HG03575 (cell line): ENCODE results near the gene TOMM34.

Experiments
- ATAC-seq: cut with Tn5 transposase; IDR thresholded peaks from one replicate; pipeline ENCODE4 v1.9.1; 2021; ENCODE audit not compliant: unreplicated experiment, insufficient number of reproducible peaks, low FRiP score; ENCODE audit errors: extremely low read depth

Gene TOMM34

DNA sequence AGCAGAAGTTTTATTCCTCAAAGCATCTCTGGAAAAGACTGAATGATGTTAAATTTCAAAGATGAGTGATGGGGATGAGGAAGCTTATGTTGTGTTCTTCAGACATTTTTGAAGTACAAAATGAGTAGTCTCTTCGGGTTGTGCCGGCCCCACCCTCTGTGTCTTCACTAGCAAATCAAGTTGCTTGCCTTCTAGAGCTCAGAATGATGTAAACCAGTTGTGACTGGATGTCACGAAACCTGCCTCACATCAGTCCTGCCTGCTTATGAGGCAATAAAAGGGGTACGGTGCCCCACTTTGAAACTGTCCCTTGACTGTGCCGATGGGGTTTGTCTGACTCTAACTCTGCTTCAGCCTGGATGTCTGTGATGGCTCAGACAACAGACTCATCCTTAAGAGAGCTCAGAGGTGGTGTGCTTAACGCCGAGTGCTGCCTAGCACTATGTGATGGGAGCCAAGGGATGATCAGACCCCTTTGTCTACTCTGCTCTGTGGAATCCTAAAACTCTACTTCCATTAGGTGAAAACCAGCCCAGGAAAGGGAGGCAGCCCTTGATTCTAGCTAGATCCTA, 19.0 kb downstream of the TOMM34 start:
- ATAC-seq = no peak

- ATAC-seq = no peak
Measured at GRCh38 chr20:44938637-44939036, 21.6 kb downstream of the TOMM34 start.

GRCh38 chr20:44936510-44936909, 23.7 kb downstream of the TOMM34 start:
- ATAC-seq = no peak

- ATAC-seq = no peak
Measured at GRCh38 chr20:44932916-44933315, 27.3 kb downstream of the TOMM34 start.

DNA sequence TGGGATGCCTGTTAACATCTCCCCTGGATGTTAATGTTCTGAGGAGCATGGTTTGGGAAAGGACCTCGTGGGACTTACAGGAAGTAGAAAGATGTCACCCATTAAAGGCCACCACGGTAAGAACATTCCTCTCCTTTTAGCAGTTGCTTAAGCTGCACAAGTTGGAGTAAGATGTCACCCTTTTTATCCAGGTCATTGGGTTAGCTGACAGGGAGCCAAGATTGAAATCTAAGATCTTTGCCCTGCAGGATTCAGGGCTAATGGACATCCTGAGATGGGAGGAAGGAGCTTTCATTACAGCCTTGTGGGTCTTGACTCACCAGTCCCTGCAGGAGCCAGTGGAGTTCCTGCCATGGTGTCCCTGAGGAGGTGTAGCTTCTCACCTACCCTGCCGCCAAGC, 28.3 kb downstream of the TOMM34 start:
- ATAC-seq = no peak

- no peak for ATAC-seq
Measured at GRCh38 chr20:44930517-44931168, 29.6 kb downstream of the TOMM34 start.

- no peak for ATAC-seq
Measured at GRCh38 chr20:44928595-44928994, 31.6 kb downstream of the TOMM34 start.

- no peak for ATAC-seq
Measured at GRCh38 chr20:44924541-44924940, 35.7 kb downstream of the TOMM34 start.

- no peak for ATAC-seq
Measured at GRCh38 chr20:44921447-44921846, 38.8 kb downstream of the TOMM34 start.

DNA sequence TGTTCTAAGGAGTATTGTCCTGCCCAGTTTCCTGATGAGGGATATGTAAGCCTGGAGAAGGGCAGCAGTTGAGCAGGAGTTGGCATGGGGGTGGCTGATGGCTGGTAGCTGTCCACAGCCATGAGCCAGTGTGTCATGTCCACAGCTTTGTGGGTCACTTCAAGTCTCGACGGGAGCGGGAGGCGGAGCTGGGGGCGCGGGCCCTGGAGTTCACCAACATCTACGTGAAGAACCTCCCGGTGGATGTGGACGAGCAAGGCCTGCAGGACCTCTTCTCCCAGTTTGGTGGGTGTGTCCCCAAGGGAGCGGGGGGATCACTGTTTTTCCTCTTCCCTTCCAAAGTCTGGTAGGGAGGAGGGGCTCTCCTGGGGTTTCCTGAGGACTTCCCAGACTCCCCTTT, 41.4 kb downstream of the TOMM34 start:
- ATAC-seq = no peak

DNA sequence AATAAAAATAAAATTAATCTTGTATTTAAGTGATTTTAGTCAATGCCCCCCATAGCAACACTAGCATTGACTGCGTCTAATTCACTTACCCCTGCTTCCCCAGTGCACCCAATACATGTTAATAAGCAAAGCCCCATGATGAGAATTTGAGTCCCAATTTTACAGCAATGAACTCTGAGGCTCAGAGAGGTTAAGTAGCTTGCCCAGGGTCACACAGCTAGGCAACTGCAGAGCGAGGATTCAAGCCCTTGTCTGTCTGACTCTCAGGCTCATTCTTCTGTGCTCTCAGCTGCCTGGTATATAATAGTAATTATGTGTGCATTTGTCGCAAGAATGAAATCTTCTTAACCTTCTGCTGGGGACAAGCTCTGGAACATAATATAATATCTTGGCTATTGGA, 41.9 kb downstream of the TOMM34 start:
- no peak for ATAC-seq

DNA sequence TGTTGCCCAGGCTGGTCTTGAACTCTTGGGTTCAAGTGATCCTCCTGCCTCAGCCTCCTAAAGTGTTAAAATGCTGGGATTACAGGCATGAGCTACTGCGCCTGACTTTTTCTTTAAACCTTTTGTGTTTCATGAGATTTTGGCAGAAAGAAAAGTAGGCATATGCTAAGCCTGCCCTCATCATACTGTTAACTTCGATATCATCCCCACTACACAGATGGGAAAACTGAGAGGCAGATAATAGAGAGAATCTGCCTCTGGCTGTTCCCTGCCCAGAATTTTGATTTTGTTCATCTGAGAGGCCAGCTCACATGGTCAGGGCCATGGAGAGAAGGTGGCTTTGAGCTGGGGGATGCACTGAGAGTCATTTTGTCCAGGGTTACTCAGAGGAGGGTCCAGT, 42.8 kb downstream of the TOMM34 start:
- ATAC-seq = no peak

DNA sequence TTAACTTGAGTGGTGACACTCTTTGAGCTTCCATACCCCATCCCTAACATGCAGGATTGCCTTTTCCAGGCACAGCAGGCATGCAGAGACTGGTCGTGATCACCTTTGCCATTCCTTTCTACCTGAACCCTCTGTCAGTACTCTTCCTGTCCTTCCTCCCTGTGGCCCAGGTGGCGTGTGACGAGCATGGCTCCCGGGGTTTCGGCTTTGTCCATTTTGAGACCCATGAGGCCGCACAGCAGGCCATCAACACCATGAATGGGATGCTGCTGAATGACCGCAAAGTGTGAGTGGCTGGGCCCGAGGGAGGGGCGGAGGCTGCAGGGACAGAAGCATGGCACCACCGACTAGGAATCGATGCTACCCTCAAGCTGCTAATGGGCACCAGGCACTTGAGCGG, 43.6 kb downstream of the TOMM34 start:
- no peak for ATAC-seq

DNA sequence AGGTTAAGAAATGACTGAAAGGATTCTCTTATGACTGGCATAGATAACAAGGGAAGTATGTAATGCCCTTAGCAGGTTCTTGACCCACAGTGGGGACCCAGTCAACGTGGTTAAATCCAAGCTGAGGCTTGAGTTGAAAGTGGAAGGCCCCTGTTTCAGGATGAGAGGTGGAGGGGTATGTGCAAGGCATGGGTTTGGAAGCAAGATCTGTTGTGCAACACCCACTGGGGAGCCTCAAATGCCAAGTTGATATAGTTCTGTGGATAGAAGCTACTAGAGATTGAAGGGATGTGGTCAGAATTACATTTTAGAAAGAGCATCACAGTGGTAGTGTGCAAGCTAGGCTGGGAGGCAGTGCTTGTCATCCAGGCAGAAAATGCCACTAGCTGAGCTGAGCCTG, 45.3 kb downstream of the TOMM34 start:
- no peak for ATAC-seq

DNA sequence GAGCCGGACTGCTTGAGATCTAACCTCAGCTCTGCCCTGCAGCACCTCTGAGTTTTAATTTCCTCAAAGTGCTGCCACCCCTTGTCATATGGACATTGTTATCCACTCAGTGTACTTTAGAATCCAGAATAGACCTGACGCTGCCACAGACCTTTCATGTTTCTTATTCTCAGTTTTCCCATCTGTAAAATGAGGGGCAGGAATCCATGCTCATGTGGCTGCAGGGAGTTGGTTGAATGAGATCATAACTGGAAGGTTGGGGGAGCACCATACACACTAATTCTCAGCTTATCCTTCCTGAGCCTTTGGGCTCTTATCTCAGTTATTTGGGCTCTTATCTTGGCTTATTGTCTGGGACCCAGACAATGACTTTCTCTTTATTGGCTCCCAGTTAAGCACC, 48.0 kb downstream of the TOMM34 start:
- ATAC-seq = no peak

DNA sequence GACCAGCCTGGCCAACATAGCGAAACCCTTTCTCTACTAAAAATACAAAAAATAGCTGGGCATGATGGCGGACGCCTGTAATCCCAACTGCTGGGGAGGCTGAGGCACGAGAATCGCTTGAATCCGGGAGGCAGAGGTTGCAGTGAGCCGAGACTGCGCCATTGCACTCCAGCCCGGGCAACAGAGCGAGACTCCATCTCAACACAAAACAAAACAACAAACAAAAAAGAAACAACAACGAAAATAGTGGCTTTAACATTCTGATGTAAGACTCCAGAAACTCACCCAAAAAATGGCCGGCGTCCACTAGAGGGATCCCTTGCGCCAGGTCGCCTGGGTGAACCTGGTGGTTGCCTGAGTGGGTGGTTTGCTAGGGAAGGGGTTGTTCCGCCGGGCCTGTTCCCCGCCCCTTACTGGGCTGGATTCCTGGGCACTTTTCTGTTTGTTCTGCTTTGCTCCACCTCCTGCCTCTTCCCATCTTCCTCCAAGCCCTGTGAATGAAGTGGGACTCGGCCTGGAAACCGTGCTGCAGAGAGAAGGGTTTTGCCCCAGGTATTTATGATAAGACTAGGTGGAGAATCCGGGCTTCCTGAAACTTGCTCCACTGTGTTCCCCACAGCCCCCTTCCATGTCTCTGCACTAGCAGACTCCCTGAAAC, 48.8 kb downstream of the TOMM34 start:
- ATAC-seq = no peak

DNA sequence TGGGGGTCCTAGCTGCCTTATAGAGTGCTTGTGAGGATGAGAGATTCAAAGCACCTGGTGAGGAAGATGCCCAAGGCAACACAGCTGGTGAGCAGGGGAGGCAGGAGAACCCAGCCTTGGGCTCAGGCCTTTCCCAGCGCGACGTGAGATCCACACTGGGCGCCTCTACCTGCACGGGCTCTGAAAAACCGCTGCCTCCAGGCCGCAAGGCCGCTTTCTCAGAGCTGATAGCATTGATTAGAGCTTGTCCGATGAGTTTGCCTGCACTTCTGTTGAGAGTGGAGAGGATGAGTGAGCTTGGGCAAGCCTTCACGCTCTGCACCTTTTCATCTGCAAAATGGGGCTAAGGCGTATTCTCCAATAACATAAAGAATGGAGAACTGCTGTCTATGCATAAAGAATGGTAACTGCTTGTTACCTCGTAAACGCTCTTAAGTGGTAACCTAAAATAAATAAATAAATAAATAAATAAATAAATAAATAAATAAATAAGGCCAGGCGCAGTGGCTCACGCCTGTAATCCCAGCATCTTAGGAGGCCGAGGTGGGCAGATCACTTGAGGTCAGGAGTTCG, 49.4 kb downstream of the TOMM34 start:
- ATAC-seq = no peak

- no peak for ATAC-seq
Measured at GRCh38 chr20:44909872-44910689, 50.1 kb downstream of the TOMM34 start, which contains the start of gene PABPC1L. Gene PABPC1L, plus strand, starts transcription at chr20:44910060. Its CDS starts 84 bp downstream, at chr20:44910144.
